PFSK-1 (cell line): ENCODE measurements around the gene LORICRIN.

Experiments used
- FOXP2 ChIP-seq: optimal IDR thresholded peaks from 2 replicates; pipeline ENCODE3; 2011; ENCODE audit warnings: borderline replicate concordance, control low read depth, inconsistent platforms; ENCODE audit not compliant: insufficient read depth; ENCODE audit errors: extremely low read length, extremely low read depth
- POLR2AphosphoS5 ChIP-seq: IDR thresholded peaks from 2 replicates; pipeline ENCODE4 v1.6.1; 2012; ENCODE audit warnings: low read depth, mild to moderate bottlenecking, control low read depth, low read length, moderate library complexity
- SIN3A ChIP-seq: IDR thresholded peaks from 2 replicates; pipeline ENCODE4 v1.6.1; 2012; ENCODE audit warnings: mild to moderate bottlenecking, low read length, moderate library complexity, borderline replicate concordance; ENCODE audit not compliant: insufficient read depth
- TAF1 ChIP-seq: IDR thresholded peaks from 2 replicates; pipeline ENCODE4 v1.6.1; 2012; ENCODE audit warnings: low read length, control low read depth, borderline replicate concordance; ENCODE audit not compliant: insufficient read depth
- TF ChIP-seq, protein P1 (sequence below), 2 experiments: IDR thresholded peaks; 2 replicates each; pipeline versions ENCODE4 v1.6.1 to v1.8.0; 2011 to 2012; ENCODE audit warnings: low read depth in 2 of 2, low read length in 2 of 2, control low read depth in 1 of 2, inconsistent platforms in 1 of 2, mild to moderate bottlenecking in 1 of 2, moderate library complexity in 1 of 2; ENCODE audit not compliant: insufficient read depth in 1 of 2

LORICRIN gene

DNA sequence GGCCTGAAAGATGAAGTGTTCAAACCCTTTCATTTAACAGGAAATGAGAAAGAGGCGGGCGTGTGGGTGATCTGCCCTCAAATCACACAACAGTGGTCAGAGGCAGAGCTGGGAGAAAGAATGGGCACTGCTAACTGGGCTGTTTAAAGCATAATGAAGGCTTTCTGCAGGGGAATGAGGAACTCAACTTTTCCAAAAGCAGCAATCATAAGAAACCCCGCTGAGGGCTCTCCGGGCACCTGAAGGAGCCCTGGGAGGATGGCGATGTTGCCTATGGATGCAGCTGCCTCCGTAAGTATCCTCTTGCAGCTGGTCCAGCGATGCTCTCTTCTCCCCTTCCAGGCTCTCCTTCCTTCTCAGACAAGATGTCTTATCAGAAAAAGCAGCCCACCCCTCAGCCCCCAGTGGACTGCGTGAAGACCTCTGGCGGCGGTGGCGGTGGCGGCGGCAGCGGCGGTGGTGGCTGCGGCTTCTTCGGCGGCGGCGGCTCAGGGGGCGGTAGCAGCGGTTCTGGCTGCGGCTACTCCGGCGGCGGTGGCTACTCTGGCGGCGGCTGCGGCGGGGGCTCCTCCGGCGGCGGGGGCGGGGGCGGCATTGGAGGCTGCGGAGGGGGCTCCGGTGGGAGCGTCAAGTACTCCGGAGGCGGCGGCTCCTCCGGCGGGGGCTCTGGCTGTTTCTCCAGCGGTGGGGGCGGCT lies 1.2 kb downstream of the LORICRIN start:
- TF ChIP-seq TAF1 (no peak), SIN3A (no peak), POLR2AphosphoS5 (no peak), FOXP2 (no peak)
- TF ChIP-seq, protein P1, sequence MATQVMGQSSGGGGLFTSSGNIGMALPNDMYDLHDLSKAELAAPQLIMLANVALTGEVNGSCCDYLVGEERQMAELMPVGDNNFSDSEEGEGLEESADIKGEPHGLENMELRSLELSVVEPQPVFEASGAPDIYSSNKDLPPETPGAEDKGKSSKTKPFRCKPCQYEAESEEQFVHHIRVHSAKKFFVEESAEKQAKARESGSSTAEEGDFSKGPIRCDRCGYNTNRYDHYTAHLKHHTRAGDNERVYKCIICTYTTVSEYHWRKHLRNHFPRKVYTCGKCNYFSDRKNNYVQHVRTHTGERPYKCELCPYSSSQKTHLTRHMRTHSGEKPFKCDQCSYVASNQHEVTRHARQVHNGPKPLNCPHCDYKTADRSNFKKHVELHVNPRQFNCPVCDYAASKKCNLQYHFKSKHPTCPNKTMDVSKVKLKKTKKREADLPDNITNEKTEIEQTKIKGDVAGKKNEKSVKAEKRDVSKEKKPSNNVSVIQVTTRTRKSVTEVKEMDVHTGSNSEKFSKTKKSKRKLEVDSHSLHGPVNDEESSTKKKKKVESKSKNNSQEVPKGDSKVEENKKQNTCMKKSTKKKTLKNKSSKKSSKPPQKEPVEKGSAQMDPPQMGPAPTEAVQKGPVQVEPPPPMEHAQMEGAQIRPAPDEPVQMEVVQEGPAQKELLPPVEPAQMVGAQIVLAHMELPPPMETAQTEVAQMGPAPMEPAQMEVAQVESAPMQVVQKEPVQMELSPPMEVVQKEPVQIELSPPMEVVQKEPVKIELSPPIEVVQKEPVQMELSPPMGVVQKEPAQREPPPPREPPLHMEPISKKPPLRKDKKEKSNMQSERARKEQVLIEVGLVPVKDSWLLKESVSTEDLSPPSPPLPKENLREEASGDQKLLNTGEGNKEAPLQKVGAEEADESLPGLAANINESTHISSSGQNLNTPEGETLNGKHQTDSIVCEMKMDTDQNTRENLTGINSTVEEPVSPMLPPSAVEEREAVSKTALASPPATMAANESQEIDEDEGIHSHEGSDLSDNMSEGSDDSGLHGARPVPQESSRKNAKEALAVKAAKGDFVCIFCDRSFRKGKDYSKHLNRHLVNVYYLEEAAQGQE (IDR thresholded peaks at IDR 0.05; ENCODE audit: insufficient read depth in 1 of 2, low read depth in 2 of 2, low read length in 2 of 2), result no peak

DNA sequence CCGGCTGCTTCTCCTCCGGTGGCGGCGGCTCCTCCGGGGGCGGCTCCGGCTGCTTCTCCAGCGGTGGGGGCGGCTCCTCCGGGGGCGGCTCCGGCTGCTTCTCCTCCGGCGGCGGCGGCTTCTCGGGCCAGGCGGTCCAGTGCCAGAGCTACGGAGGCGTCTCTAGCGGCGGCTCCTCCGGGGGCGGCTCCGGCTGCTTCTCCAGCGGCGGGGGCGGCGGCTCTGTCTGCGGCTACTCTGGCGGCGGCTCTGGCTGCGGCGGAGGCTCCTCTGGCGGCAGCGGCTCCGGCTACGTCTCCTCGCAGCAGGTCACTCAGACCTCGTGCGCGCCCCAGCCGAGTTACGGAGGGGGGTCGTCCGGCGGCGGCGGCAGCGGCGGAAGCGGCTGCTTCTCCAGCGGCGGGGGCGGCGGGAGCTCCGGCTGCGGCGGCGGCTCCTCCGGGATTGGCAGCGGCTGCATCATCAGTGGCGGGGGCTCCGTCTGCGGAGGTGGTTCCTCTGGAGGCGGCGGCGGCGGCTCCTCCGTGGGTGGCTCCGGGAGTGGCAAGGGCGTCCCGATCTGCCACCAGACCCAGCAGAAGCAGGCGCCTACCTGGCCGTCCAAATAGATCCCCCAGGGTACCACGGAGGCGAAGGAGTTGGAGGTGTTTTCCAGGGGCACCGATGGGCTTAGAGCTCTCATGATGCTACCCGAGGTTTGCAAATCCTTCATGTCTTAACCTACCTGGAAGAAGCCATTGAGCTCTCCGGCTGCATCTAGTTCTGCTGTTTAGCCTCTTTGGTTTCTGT lies 2.0 kb downstream of the LORICRIN start:
- TF ChIP-seq POLR2AphosphoS5 (no peak), TAF1 (no peak), FOXP2 (no peak), SIN3A (no peak)
- TF ChIP-seq, protein P1 (IDR thresholded peaks at IDR 0.05; ENCODE audit: insufficient read depth in 1 of 2, low read depth in 2 of 2, low read length in 2 of 2), result no peak

DNA sequence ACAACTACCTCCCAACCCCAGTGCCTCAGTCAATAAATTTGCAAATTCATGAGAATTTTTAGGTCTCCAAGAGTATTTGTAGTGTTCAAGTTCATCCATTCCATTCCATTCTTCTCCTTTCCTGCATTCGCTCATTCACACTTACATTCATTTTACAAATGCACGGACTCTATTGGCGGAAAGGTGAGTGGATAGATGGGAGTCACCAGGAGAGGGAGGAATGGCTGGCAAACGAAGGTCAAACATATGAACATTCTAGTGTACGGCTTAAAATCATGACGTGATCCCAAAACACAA lies 2.5 kb downstream of the LORICRIN start:
- TF ChIP-seq POLR2AphosphoS5, result no peak
- no peak for TF ChIP-seq TAF1
- TF ChIP-seq, protein P1 (IDR thresholded peaks at IDR 0.05; ENCODE audit: insufficient read depth in 1 of 2, low read depth in 2 of 2, low read length in 2 of 2), result no peak
- no peak for TF ChIP-seq FOXP2
- no peak for TF ChIP-seq SIN3A

DNA sequence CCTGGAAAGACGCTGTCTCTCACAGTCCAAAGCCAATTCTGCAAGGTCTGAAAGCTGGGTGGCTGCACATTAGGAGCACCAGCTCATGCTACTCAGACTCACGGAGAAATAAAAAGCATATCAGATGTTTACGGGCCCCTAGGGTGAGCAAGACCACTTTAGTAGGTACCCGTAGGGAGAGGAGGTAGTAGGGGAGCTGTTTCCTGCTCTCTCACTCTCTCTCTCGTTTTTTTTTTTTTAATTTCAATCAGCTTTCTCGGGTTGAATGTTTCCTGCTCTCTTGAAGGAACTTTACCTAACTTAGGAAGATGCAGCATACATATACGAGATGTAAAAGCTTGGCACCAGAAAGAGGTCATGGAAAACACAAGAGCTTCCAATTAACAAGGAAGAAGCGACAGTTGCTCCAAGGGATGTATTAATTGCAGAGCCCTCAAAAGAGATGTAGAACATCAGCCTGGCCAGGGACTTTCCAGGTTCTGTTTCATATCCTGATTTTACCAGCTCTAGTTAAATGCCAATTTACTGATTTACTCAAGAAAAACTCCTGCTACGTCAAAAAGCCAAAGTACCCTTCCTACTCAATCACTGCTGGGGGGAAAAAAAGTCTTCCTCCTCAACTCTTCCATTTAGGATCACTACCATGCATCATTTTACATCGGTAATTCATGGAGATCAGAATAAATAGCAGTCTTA lies 3.1 kb downstream of the LORICRIN start:
- TF ChIP-seq POLR2AphosphoS5 (no peak), SIN3A (no peak), TAF1 (no peak), FOXP2 (no peak)
- TF ChIP-seq, protein P1 (IDR thresholded peaks at IDR 0.05; ENCODE audit: insufficient read depth in 1 of 2, low read depth in 2 of 2, low read length in 2 of 2), result no peak
